Measurements from ENCODE around the gene DDC.
"Not testable (repeated sequence)": the region's sequence is repeated elsewhere in the genome, so short reads cannot be mapped to it uniquely, and the experiment has no call there.

DDC gene

GRCh38 chr7:50461695-50462094 lies 103.5 kb downstream of the DDC start:
- H3K9me3 ChIP-seq (ENCODE audit: control insufficient read depth, insufficient read depth, low read length), result no peaks in the 10 kb centered on the region
- H3K79me2 ChIP-seq (ENCODE audit: control insufficient read depth, low read length), result no peaks in the 10 kb centered on the region
- H3F3A ChIP-seq (ENCODE audit: control insufficient read depth, insufficient read depth), result no peaks in the 10 kb centered on the region
- H4K20me1 ChIP-seq (ENCODE audit: control insufficient read depth, insufficient read depth, low read depth, low read length), result no peaks in the 10 kb centered on the region
- no peaks in the 10 kb centered on the region for H3K36me3 ChIP-seq (ENCODE audit: control insufficient read depth, low read length)
- peaks cover 5% of the 10 kb centered on the region; the same call in 1 of the 2 replicates for H3K27me3 ChIP-seq (ENCODE audit: control insufficient read depth, low read length)
- H3K9me2 ChIP-seq (replicated peaks; ENCODE audit: control insufficient read depth, low read length), result no peaks in the 10 kb centered on the region
- H3K4me3 ChIP-seq (ENCODE audit: low read length), result no peak overlapping the region
- H3K4me2 ChIP-seq (ENCODE audit: low read length), result no peak overlapping the region
- no peak for TF ChIP-seq EZH2phosphoT487 (IDR thresholded peaks at IDR 0.05; ENCODE audit: borderline replicate concordance, low read length)
- no peak for TF ChIP-seq CTCF (IDR thresholded peaks at IDR 0.05; ENCODE audit: low read depth, low read length, poor library complexity, severe bottlenecking)
- no peak overlapping the region for H3K27ac ChIP-seq (ENCODE audit: low read depth, low read length)
- H3K4me1 ChIP-seq (ENCODE audit: control insufficient read depth, low read length), result no peaks in the 10 kb centered on the region

GRCh38 chr7:50459183-50459582 lies 106.0 kb downstream of the DDC start:
- H3K27ac ChIP-seq (ENCODE audit: low read depth, low read length); H3K4me3 ChIP-seq (ENCODE audit: low read length); H3K4me1 ChIP-seq (ENCODE audit: control insufficient read depth, low read length); H3K4me2 ChIP-seq (ENCODE audit: low read length); H4K20me1 ChIP-seq (ENCODE audit: control insufficient read depth, insufficient read depth, low read depth, low read length); H3K36me3 ChIP-seq (ENCODE audit: control insufficient read depth, low read length); H3K79me2 ChIP-seq (ENCODE audit: control insufficient read depth, low read length); H3F3A ChIP-seq (ENCODE audit: control insufficient read depth, insufficient read depth); H3K9me2 ChIP-seq (replicated peaks; ENCODE audit: control insufficient read depth, low read length); H3K9me3 ChIP-seq (ENCODE audit: control insufficient read depth, insufficient read depth, low read length); H3K27me3 ChIP-seq (ENCODE audit: control insufficient read depth, low read length): not testable (repeated sequence)

GRCh38 chr7:50458651-50459050 lies 106.6 kb downstream of the DDC start:
- H3K4me3 ChIP-seq (ENCODE audit: low read length); H4K20me1 ChIP-seq (ENCODE audit: control insufficient read depth, insufficient read depth, low read depth, low read length); H3K27ac ChIP-seq (ENCODE audit: low read depth, low read length); H3K36me3 ChIP-seq (ENCODE audit: control insufficient read depth, low read length); H3K27me3 ChIP-seq (ENCODE audit: control insufficient read depth, low read length); H3F3A ChIP-seq (ENCODE audit: control insufficient read depth, insufficient read depth); H3K4me2 ChIP-seq (ENCODE audit: low read length); H3K4me1 ChIP-seq (ENCODE audit: control insufficient read depth, low read length); H3K9me3 ChIP-seq (ENCODE audit: control insufficient read depth, insufficient read depth, low read length); H3K9me2 ChIP-seq (replicated peaks; ENCODE audit: control insufficient read depth, low read length); H3K79me2 ChIP-seq (ENCODE audit: control insufficient read depth, low read length): not testable (repeated sequence)

GRCh38 chr7:50456371-50457123 lies 108.7 kb downstream of the DDC start:
- 0 out of 2 replicates have a peak, but pooled peaks cover 2% of the 10 kb centered on the region for H3F3A ChIP-seq (ENCODE audit: control insufficient read depth, insufficient read depth)
- TF ChIP-seq EZH2phosphoT487 (IDR thresholded peaks at IDR 0.05; ENCODE audit: borderline replicate concordance, low read length), result no peak
- TF ChIP-seq CTCF (IDR thresholded peaks at IDR 0.05; ENCODE audit: low read depth, low read length, poor library complexity, severe bottlenecking), result no peak
- H3K79me2 ChIP-seq (ENCODE audit: control insufficient read depth, low read length), result no peaks in the 10 kb centered on the region
- no peak overlapping the region for H3K4me3 ChIP-seq (ENCODE audit: low read length)
- no peaks in the 10 kb centered on the region for H4K20me1 ChIP-seq (ENCODE audit: control insufficient read depth, insufficient read depth, low read depth, low read length)
- peaks cover 7% of the 10 kb centered on the region for H3K4me1 ChIP-seq (ENCODE audit: control insufficient read depth, low read length)
- H3K27me3 ChIP-seq (ENCODE audit: control insufficient read depth, low read length), result peaks cover 9% of the 10 kb centered on the region; the same call in 1 of the 2 replicates
- no peak overlapping the region for H3K4me2 ChIP-seq (ENCODE audit: low read length)
- H3K9me2 ChIP-seq (replicated peaks; ENCODE audit: control insufficient read depth, low read length), result no peaks in the 10 kb centered on the region
- no peaks in the 10 kb centered on the region for H3K36me3 ChIP-seq (ENCODE audit: control insufficient read depth, low read length)
- H3K27ac ChIP-seq (ENCODE audit: low read depth, low read length), result no peak overlapping the region
- H3K9me3 ChIP-seq (ENCODE audit: control insufficient read depth, insufficient read depth, low read length), result no peaks in the 10 kb centered on the region
